ENCODE data around the gene SASH3. TPM values are rescaled to one million over a fixed set of nuclear protein-coding genes. Genes with fewer than 3 reads are reported as not detected.

The SASH3 gene
- total and polyA plus RNA-seq, 2 experiments from 2014 or later, result 0.13 TPM; not detected in 1

DNA sequence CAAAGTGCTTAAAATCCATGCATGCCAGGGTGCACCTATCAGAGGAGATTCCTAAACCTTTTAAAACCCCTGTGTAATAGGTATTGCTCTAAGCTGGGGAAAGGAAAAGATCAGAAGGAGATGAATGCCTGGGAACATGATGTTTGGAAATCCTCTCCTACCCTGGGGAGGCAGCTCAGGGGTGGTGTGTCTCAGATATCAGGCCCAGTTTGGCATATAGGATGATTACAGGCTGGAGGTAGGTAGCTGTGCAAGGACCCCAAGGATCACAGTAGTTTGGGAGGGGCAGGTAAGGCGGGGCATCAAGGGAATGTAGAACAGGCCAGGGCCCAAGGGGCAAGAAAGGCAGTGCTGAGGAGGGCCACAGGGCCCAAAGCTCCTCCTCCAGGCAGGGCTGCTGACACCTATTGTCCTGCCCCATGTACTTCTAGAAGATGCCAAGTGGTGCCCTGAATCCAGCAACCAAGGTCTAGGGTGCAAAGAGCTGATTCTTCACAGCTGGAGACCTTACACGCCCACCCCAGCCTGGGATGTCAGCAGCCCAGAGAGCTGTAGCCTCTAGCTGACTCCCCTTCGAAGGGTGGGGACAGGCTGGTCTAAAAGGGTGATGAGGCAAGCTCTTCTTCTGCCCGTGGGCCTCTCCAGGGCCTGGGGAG is 17.6 kb downstream of the SASH3 start:
- TF ChIP-seq CTCF (IDR thresholded peaks at IDR 0.05; ENCODE audit: low read depth, low read length), result no peak
- no peaks in the 10 kb centered on the region for H3K9me3 ChIP-seq (ENCODE audit: low read depth)
- H3K4me3 ChIP-seq, result no peak overlapping the region
- no peaks in the 10 kb centered on the region for H3K36me3 ChIP-seq
- DNase-seq (ENCODE audit: low read depth in 1 of 2, low spot score in 1 of 2), result no peak
- H3K27me3 ChIP-seq, result no peaks in the 10 kb centered on the region
- no peaks in the 10 kb centered on the region for H3K4me1 ChIP-seq (ENCODE audit: low read depth)
- H3K27ac ChIP-seq, result no peak overlapping the region

DNA sequence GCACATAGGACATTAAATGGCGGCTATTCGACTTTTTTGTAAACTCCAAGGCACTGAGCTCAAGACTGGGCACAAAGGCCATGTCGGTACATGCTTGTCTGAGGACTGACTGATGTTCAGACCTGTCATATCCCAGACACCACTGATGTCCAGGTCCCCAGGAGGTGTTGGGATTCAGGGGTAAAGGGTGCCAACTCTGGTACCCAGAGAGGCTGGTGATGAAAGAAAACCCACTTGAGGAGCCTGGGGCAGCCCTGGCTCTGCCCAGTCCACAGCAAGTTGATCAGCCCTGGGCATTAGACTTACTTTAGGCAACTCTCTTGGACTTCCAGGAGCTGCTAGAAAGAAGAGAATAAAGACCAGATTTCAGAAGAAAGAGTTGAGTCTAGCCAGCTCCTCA is 18.7 kb downstream of the SASH3 start:
- H3K4me3 ChIP-seq, result no peak overlapping the region
- H3K27ac ChIP-seq, result no peak overlapping the region
- no peaks in the 10 kb centered on the region for H3K36me3 ChIP-seq
- no peaks in the 10 kb centered on the region for H3K27me3 ChIP-seq
- no peak for TF ChIP-seq CTCF (IDR thresholded peaks at IDR 0.05; ENCODE audit: low read depth, low read length)
- H3K4me1 ChIP-seq (ENCODE audit: low read depth), result no peaks in the 10 kb centered on the region
- no peaks in the 10 kb centered on the region for H3K9me3 ChIP-seq (ENCODE audit: low read depth)
- no peak for DNase-seq (ENCODE audit: low read depth in 1 of 2, low spot score in 1 of 2)

- Histone ChIP-seq H3K27me3 (no peaks in the 10 kb centered on the region), H3K9me3 (ENCODE audit: low read depth) (no peaks in the 10 kb centered on the region), H3K4me1 (ENCODE audit: low read depth) (no peaks in the 10 kb centered on the region), H3K27ac (no peak overlapping the region), H3K4me3 (no peak overlapping the region), H3K36me3 (no peaks in the 10 kb centered on the region)
- no peak for TF ChIP-seq CTCF (IDR thresholded peaks at IDR 0.05; ENCODE audit: low read depth, low read length)
- DNase-seq (ENCODE audit: low read depth in 1 of 2, low spot score in 1 of 2), result no peak
These were observed 19.1 kb downstream of the SASH3 start for GRCh38 chrX:129798888-129799287.

GRCh38 chrX:129800186-129800585 is 20.4 kb downstream of the SASH3 start:
- DNase-seq (ENCODE audit: low read depth in 1 of 2, low spot score in 1 of 2), result no peak
- no peak overlapping the region for H3K4me3 ChIP-seq
- H3K9me3 ChIP-seq (ENCODE audit: low read depth), result no peaks in the 10 kb centered on the region
- TF ChIP-seq CTCF (IDR thresholded peaks at IDR 0.05; ENCODE audit: low read depth, low read length), result no peak
- H3K4me1 ChIP-seq (ENCODE audit: low read depth), result no peaks in the 10 kb centered on the region
- no peaks in the 10 kb centered on the region for H3K27me3 ChIP-seq
- no peaks in the 10 kb centered on the region for H3K36me3 ChIP-seq
- no peak overlapping the region for H3K27ac ChIP-seq

GRCh38 chrX:129802863-129803262 is 23.1 kb downstream of the SASH3 start:
- H3K27ac ChIP-seq, result no peak overlapping the region

More at GRCh38 chrX:129802863-129803262, 23.1 kb downstream of the SASH3 start:
- no peaks in the 10 kb centered on the region for H3K4me1 ChIP-seq (ENCODE audit: low read depth)
- TF ChIP-seq CTCF (IDR thresholded peaks at IDR 0.05; ENCODE audit: low read depth, low read length), result no peak
- H3K9me3 ChIP-seq (ENCODE audit: low read depth), result no peaks in the 10 kb centered on the region
- H3K36me3 ChIP-seq, result no peaks in the 10 kb centered on the region
- H3K27me3 ChIP-seq, result no peaks in the 10 kb centered on the region
- no peak for DNase-seq (ENCODE audit: low read depth in 1 of 2, low spot score in 1 of 2)
- no peak overlapping the region for H3K4me3 ChIP-seq

All from cardiac muscle cell (in vitro differentiated cells and primary cell).